ENCODE data around the gene GMDS.

The GMDS gene

GRCh38 chr6:1912731-1913130 is 332.7 kb downstream of the GMDS start:
- Histone ChIP-seq H3K9ac (ENCODE audit: low read depth, low read length) (no peak overlapping the region), H3K4me1 (ENCODE audit: insufficient read depth, low read length) (peaks cover 11% of the 10 kb centered on the region), H3K36me3 (ENCODE audit: insufficient read depth, low read length) (no peaks in the 10 kb centered on the region), H3K9me3 (ENCODE audit: control insufficient read depth, insufficient read depth, low read length) (no peaks in the 10 kb centered on the region)

GRCh38 chr6:1911474-1911873 is 333.9 kb downstream of the GMDS start:
- H3K9ac ChIP-seq (ENCODE audit: low read depth, low read length): no peak overlapping the region
- no peaks in the 10 kb centered on the region for H3K36me3 ChIP-seq (ENCODE audit: insufficient read depth, low read length)
- no peaks in the 10 kb centered on the region for H3K9me3 ChIP-seq (ENCODE audit: control insufficient read depth, insufficient read depth, low read length)
- H3K4me1 ChIP-seq (ENCODE audit: insufficient read depth, low read length): peaks cover 9% of the 10 kb centered on the region

DNA sequence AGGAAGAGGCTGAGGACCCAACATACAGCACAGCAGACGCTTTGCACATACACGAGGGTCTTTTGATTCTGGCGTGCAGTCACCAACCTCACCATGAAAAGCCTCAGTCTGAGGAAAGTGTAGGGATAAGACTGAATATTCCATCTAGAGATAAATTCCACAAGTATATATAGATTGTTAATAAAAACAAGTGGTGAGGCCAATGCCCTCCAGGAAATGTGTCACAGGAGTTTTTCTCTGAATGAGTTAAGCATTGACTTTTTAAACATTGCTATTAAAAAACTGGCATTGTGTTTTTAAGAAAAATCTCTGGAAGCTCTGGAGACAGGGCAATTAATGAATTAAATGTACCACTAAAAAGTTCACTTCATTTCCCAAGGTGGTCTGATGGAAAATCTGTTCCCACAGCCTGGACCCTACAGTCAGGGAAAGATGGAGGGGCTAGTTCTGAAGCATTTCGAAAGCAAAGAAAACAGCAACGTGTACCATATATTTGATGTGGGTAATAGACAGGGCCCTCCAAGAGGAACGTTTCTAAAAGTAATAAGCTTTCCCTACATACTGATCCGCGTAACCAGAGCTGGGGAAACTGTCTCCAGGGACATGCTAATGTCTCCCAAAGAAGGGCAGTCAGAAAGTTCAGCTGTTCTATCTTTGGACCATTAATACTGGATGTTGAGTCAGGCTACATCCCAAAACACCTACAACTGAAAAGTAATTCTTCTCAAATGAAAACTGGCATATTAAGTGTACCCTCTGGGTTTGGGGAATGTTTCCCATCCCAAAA is 334.6 kb downstream of the GMDS start:
- H3K4me1 ChIP-seq (ENCODE audit: insufficient read depth, low read length): peaks cover 11% of the 10 kb centered on the region
- H3K9ac ChIP-seq (ENCODE audit: low read depth, low read length): no peak overlapping the region

GRCh38 chr6:1908784-1909183 is 336.6 kb downstream of the GMDS start:
- H3K9ac ChIP-seq (ENCODE audit: low read depth, low read length): no peak overlapping the region
- peaks cover 17% of the 10 kb centered on the region for H3K4me1 ChIP-seq (ENCODE audit: insufficient read depth, low read length)
- H3K9me3 ChIP-seq (ENCODE audit: control insufficient read depth, insufficient read depth, low read length): no peaks in the 10 kb centered on the region
- H3K36me3 ChIP-seq (ENCODE audit: insufficient read depth, low read length): no peaks in the 10 kb centered on the region

More for the DNA sequence above, 334.6 kb downstream of the GMDS start:
- Histone ChIP-seq H3K9me3 (ENCODE audit: control insufficient read depth, insufficient read depth, low read length) (no peaks in the 10 kb centered on the region), H3K36me3 (ENCODE audit: insufficient read depth, low read length) (no peaks in the 10 kb centered on the region)

DNA sequence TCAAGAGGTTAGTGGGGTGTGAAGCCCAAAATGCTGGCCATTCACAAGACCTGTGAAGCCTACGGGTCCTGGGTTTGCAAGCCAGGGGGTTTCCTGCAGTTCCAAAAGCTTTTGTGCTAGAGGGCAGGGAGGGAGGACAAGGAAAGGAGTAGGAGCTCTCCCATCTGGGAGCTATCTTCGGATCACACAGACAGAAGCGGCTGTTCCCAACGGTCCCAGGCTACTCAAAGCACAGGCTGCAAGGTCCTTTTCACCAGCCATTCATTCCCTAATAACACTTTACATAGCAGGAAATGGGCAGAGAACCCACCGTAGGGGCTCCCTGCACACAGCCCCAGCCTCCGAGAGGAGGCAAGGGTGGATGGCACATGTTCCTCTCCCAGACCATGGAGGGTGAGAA is 338.8 kb downstream of the GMDS start:
- no peaks in the 10 kb centered on the region for H3K9me3 ChIP-seq (ENCODE audit: control insufficient read depth, insufficient read depth, low read length)
- H3K9ac ChIP-seq (ENCODE audit: low read depth, low read length): no peak overlapping the region
- H3K36me3 ChIP-seq (ENCODE audit: insufficient read depth, low read length): no peaks in the 10 kb centered on the region
- H3K4me1 ChIP-seq (ENCODE audit: insufficient read depth, low read length): peaks cover 25% of the 10 kb centered on the region

GRCh38 chr6:1906014-1906413 is 339.4 kb downstream of the GMDS start:
- H3K9ac ChIP-seq (ENCODE audit: low read depth, low read length): no peak overlapping the region
- H3K4me1 ChIP-seq (ENCODE audit: insufficient read depth, low read length): peaks cover 25% of the 10 kb centered on the region
- no peaks in the 10 kb centered on the region for H3K9me3 ChIP-seq (ENCODE audit: control insufficient read depth, insufficient read depth, low read length)
- H3K36me3 ChIP-seq (ENCODE audit: insufficient read depth, low read length): no peaks in the 10 kb centered on the region

- Histone ChIP-seq H3K9ac (ENCODE audit: low read depth, low read length) (no peak overlapping the region), H3K4me1 (ENCODE audit: insufficient read depth, low read length) (peaks cover 25% of the 10 kb centered on the region), H3K9me3 (ENCODE audit: control insufficient read depth, insufficient read depth, low read length) (no peaks in the 10 kb centered on the region), H3K36me3 (ENCODE audit: insufficient read depth, low read length) (no peaks in the 10 kb centered on the region)
These were observed 340.5 kb downstream of the GMDS start for GRCh38 chr6:1904898-1905297.

DNA sequence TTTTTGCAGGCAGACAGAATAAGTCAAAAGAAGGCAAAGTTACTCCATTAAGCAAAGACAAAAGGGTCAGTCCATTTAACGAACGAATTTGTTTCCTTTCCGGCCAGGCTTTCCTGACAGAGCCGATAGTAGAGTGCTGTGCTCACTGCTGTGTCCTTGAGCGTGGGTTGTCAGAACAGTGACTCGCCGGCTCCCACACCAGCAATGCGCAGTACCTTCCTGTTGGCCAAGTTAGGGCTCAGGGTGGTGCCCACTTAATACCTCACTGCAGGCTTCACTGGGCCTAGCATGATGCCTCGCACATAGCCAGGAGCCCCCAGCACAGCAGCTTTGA is 341.0 kb downstream of the GMDS start:
- Histone ChIP-seq H3K36me3 (ENCODE audit: insufficient read depth, low read length) (no peaks in the 10 kb centered on the region), H3K9ac (ENCODE audit: low read depth, low read length) (no peak overlapping the region), H3K9me3 (ENCODE audit: control insufficient read depth, insufficient read depth, low read length) (no peaks in the 10 kb centered on the region), H3K4me1 (ENCODE audit: insufficient read depth, low read length) (peaks cover 25% of the 10 kb centered on the region)

GRCh38 chr6:1903780-1904465 is 341.5 kb downstream of the GMDS start:
- no peaks in the 10 kb centered on the region for H3K36me3 ChIP-seq (ENCODE audit: insufficient read depth, low read length)

DNA sequence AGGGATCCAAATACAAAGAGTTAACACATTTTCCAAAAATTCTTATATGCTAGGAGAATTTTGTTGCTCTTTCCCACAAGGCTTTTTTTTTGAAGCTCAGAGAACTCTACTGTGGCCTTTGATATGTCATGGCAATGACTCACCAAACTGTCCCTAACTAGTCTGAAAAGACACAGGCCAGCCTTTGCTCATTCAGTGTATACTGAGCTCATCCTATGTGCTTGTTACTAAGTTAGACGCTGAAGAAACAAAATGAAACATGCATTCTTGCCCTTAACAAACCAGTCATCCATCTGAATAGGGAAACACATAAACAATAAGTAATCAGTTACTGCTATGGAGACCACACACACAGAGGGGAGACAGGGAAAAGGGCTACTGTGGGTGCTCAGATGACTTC is 343.8 kb downstream of the GMDS start:
- peaks cover 17% of the 10 kb centered on the region for H3K4me1 ChIP-seq (ENCODE audit: insufficient read depth, low read length)
- H3K9ac ChIP-seq (ENCODE audit: low read depth, low read length): no peak overlapping the region
- no peaks in the 10 kb centered on the region for H3K36me3 ChIP-seq (ENCODE audit: insufficient read depth, low read length)
- H3K9me3 ChIP-seq (ENCODE audit: control insufficient read depth, insufficient read depth, low read length): no peaks in the 10 kb centered on the region

More at GRCh38 chr6:1903780-1904465, 341.5 kb downstream of the GMDS start:
- Histone ChIP-seq H3K9me3 (ENCODE audit: control insufficient read depth, insufficient read depth, low read length) (no peaks in the 10 kb centered on the region), H3K4me1 (ENCODE audit: insufficient read depth, low read length) (peaks cover 25% of the 10 kb centered on the region), H3K9ac (ENCODE audit: low read depth, low read length) (no peak overlapping the region)

GRCh38 chr6:1896897-1897296 is 348.5 kb downstream of the GMDS start:
- Histone ChIP-seq H3K36me3 (ENCODE audit: insufficient read depth, low read length) (no peaks in the 10 kb centered on the region), H3K9ac (ENCODE audit: low read depth, low read length) (no peak overlapping the region), H3K9me3 (ENCODE audit: control insufficient read depth, insufficient read depth, low read length) (no peaks in the 10 kb centered on the region), H3K4me1 (ENCODE audit: insufficient read depth, low read length) (peaks cover 3% of the 10 kb centered on the region; the same call in 1 of the 2 replicates)

DNA sequence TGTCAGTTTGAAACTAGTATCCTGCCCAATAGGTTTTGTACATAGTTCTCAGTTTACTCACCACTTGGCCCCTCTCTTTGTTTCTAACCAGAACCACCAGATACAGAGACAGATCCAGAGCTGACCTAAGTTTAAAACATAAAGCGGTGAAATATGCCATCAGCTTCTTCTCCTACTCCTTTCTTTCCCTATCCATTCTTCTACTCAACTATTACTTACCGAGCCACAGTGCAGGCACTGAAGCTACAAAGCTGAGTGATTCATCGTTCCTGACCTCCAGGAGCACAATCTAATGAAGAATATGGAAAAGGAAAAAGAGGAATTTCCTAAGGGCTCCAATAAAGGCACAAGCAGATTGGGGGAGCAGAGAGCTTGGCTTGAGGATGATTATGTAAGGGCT is 349.7 kb downstream of the GMDS start:
- no peaks in the 10 kb centered on the region for H3K36me3 ChIP-seq (ENCODE audit: insufficient read depth, low read length)
- H3K9me3 ChIP-seq (ENCODE audit: control insufficient read depth, insufficient read depth, low read length): no peaks in the 10 kb centered on the region
- no peaks in the 10 kb centered on the region for H3K4me1 ChIP-seq (ENCODE audit: insufficient read depth, low read length)
- H3K9ac ChIP-seq (ENCODE audit: low read depth, low read length): no peak overlapping the region

GRCh38 chr6:1894954-1895353 is 350.5 kb downstream of the GMDS start:
- no peaks in the 10 kb centered on the region for H3K9me3 ChIP-seq (ENCODE audit: control insufficient read depth, insufficient read depth, low read length)
- no peak overlapping the region for H3K9ac ChIP-seq (ENCODE audit: low read depth, low read length)
- H3K4me1 ChIP-seq (ENCODE audit: insufficient read depth, low read length): no peaks in the 10 kb centered on the region
- no peaks in the 10 kb centered on the region for H3K36me3 ChIP-seq (ENCODE audit: insufficient read depth, low read length)

- H3K9ac ChIP-seq (ENCODE audit: low read depth, low read length): no peak overlapping the region
- H3K36me3 ChIP-seq (ENCODE audit: insufficient read depth, low read length): no peaks in the 10 kb centered on the region
- no peaks in the 10 kb centered on the region for H3K9me3 ChIP-seq (ENCODE audit: control insufficient read depth, insufficient read depth, low read length)
- no peaks in the 10 kb centered on the region for H3K4me1 ChIP-seq (ENCODE audit: insufficient read depth, low read length)
These were observed 351.8 kb downstream of the GMDS start for GRCh38 chr6:1893470-1894130.

- no peaks in the 10 kb centered on the region for H3K36me3 ChIP-seq (ENCODE audit: insufficient read depth, low read length)
- H3K9me3 ChIP-seq (ENCODE audit: control insufficient read depth, insufficient read depth, low read length): no peaks in the 10 kb centered on the region
- H3K9ac ChIP-seq (ENCODE audit: low read depth, low read length): no peak overlapping the region
- no peaks in the 10 kb centered on the region for H3K4me1 ChIP-seq (ENCODE audit: insufficient read depth, low read length)
These were observed 352.7 kb downstream of the GMDS start for GRCh38 chr6:1892716-1893115.
